Forelimb muscle (tissue), 1 donor: ENCODE results near the gene NCOA4. TPM values are rescaled to one million over a fixed set of nuclear protein-coding genes. Genes with fewer than 3 reads are reported as not detected.
"Not testable (repeated sequence)": the region's sequence is repeated elsewhere in the genome, so short reads cannot be mapped to it uniquely, and the experiment has no call there.

Experiments
- DNase-seq: peaks from one replicate; pipeline ENCODE4 v3.0.0-alpha.2; 2013; ENCODE audit warnings: low read depth
- polyA plus RNA-seq: library from polyadenylated mRNA; unstranded; fragments of 120-200 nt; gene quantifications from one replicate; pipeline ENCODE4 v1.2.1, GENCODE V29; 2013; ENCODE audit not compliant: insufficient read length

The NCOA4 gene
- polyA plus RNA-seq = 124 TPM

GRCh38 chr10:46030091-46030937, at the start of gene NCOA4:
NCOA4 (minus strand) TSS chr10:46030623; CDS start chr10:46016680, 13,943 bp downstream.
- DNase-seq = peak; percentile 98

GRCh38 chr10:46079831-46080585, 49.6 kb upstream of the NCOA4 start:
- no peak for DNase-seq

- no peak for DNase-seq
These were observed 47.4 kb upstream of the NCOA4 start for GRCh38 chr10:46077731-46078413.

GRCh38 chr10:46077141-46077554, 46.7 kb upstream of the NCOA4 start:
- DNase-seq = no peak

- no peak for DNase-seq
These were observed 45.4 kb upstream of the NCOA4 start for GRCh38 chr10:46075869-46076268.

- no peak for DNase-seq
These were observed 43.9 kb upstream of the NCOA4 start for GRCh38 chr10:46074196-46074946.

- no peak for DNase-seq
These were observed 43.1 kb upstream of the NCOA4 start for GRCh38 chr10:46073564-46073963.

GRCh38 chr10:46070749-46071148, 40.3 kb upstream of the NCOA4 start:
- DNase-seq = no peak

- no peak for DNase-seq
These were observed 39.5 kb upstream of the NCOA4 start for GRCh38 chr10:46069771-46070463.

GRCh38 chr10:46068905-46069304, 38.5 kb upstream of the NCOA4 start:
- no peak for DNase-seq

- no peak for DNase-seq
These were observed 37.7 kb upstream of the NCOA4 start for GRCh38 chr10:46068117-46068516.

- no peak for DNase-seq
These were observed 33.9 kb upstream of the NCOA4 start for GRCh38 chr10:46064269-46064817.

GRCh38 chr10:46062723-46063428, 32.5 kb upstream of the NCOA4 start:
- no peak for DNase-seq

- DNase-seq = no peak
These were observed 30.3 kb upstream of the NCOA4 start for GRCh38 chr10:46060706-46061105.

- DNase-seq = not testable (repeated sequence)
These were observed 27.5 kb upstream of the NCOA4 start for GRCh38 chr10:46057927-46058326.

- no peak for DNase-seq
These were observed 26.6 kb upstream of the NCOA4 start for GRCh38 chr10:46057038-46057437.

- no peak for DNase-seq
These were observed 25.3 kb upstream of the NCOA4 start for GRCh38 chr10:46055771-46056170.

- DNase-seq = no peak
These were observed 23.4 kb upstream of the NCOA4 start for GRCh38 chr10:46053534-46054434.
